SKM-1 treated with dmso at 0.1 percent for 144 hours (cell line): ENCODE data around the gene MRTO4.

Experiments
- DNase-seq: peaks from one replicate; lab custom pipeline; 2025; ENCODE audit not compliant: unreplicated experiment; lab: John Stamatoyannopoulos, UW

The MRTO4 gene

GRCh38 chr1:19308509-19308907 is 56.9 kb downstream of the MRTO4 start:
- DNase-seq, result no peak

- DNase-seq, result no peak
Measured at GRCh38 chr1:19309123-19309813, 57.7 kb downstream of the MRTO4 start.
